ENCODE results near the gene KLHDC4.

The KLHDC4 gene

GRCh38 chr16:87662254-87663204, 103.3 kb downstream of the KLHDC4 start:
- FAIRE-seq (no peak), DNase-seq (ENCODE audit: low spot score) (no peak)

GRCh38 chr16:87661561-87661960, 104.2 kb downstream of the KLHDC4 start:
- no peak for DNase-seq (ENCODE audit: low spot score)
- no peak for FAIRE-seq

- no peak for FAIRE-seq
- DNase-seq (ENCODE audit: low spot score) = no peak
These were observed 107.1 kb downstream of the KLHDC4 start for GRCh38 chr16:87658564-87659225.

Data from RCC 7860 (cell line).